Amygdala (tissue), 56 donors: ENCODE data around the gene NCK2.
A peak's percentile ranks its signal among the peaks of the same experiment; 100 is the strongest.

ENCODE experiments used
- DNase-seq, 56 donors: peaks; one replicate each; lab custom pipeline; 2025; lab: John Stamatoyannopoulos, UW

NCK2 gene

DNA sequence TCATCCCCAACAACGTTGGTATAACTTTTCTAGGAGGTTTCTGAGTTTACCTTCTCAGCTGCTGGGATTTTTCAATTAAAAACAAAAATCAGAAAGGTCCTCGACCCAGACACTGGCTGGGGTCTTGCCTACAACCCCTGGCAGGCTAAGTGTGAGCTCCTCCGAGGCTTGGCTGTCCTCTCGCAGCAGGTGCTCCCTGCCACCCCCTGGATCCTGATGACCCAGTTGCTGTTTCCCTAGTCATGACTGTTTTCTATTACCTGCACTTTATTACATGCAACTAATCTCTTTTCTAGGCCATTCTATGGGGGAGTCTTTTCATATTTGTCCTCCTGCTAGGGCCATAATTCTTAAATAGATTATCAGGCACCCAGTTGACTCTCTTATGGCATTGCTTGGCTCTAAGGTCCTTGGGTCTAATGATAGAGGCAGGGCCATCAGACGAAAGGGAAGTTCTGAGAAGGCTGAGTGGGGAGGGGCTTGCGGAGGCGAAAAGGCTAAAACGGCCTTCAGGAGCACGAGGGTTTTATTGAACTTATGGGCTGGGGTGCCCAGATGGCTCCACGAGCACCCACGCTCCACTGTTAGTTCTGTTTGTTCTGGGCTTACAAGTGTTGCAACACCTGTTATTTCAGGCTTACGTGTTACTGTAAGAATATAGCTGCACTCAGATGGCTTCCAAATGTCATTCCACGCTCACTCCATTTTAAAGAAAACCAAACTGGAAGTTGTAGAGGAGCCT, 166.0 kb downstream of the NCK2 start:
- no peak for DNase-seq

DNA sequence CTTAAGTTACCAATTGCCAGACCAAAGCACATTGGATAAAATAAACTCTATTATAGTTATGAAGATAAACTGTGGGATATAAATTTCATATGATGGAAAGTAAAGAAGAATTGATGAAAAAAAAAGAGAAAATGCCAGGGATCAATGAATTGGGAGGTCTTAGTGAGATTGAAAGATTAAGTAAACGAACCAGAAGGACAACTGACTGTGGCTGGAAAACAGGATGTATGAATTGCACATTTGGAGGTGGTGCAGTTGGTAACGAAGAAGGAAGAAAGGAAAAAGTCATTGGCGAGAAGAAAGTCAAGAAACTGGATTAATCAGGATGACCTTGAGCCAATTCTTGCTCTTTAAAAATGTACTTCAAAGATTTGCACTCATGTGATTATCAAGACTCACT, 166.7 kb downstream of the NCK2 start:
- no peak for DNase-seq

DNA sequence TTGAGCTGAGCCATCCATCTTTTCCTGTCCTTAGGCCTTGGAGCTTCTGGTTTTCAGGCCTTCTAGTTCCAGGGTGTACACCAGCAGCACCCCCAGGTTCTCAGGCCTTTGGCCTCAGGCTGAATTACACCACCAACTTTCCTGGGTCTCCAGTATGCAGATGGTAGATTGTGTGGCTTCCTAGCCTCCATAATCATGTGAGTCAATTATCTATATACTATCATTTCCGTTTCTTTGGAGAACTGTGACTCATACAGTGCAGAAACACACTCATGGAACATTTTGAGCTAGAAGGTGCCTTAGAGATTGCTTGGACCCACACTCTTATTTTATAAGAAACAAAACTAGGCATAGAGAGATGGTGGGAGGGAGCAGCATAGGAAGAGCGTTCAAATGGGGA, 167.4 kb downstream of the NCK2 start:
- no peak for DNase-seq

DNA sequence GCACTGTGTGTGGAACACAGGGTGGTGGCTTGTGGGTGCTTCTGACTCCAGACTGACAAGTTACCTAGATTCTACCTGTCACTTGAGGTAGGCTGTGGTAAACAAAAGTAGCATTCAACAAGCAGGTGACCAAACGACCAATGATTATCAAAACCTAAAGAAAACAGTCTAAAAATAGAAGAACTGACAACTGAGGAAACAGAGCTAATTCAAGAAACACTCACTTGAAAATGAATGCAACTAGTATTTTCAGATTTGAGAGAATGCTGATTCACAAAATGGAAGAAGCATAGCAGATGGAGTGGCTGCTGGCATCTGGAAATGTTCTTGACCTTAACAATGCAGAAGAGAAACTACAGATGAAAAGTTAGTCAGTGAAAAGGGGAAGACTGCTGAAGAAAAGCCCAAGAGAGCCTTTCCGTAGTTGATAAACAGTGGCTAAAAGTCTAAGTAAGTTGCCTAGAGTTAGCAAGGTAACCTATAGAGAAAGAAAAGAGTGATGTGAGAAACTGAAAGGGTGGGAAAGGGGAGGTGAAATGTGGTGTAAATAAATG, 170.4 kb downstream of the NCK2 start:
- DNase-seq = no peak

DNA sequence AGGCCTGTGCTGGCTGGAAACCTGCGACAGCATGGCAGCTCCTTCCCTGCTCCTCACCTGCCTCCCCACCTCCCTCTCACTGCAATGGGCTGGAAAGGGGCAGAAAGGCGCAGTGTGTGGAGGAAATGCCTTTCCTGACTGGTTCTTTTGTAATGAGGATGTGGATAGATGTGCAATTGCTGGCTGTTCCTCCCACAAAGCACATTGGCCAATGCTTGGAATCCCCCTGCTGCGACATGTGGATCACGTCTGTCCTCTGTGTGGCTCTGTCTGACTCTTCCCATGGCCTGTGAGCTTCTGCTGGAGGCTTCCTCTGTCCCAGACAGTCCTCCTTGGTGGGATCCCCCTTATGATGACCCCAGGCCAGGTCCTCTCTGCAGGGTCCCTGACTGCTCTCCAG, 172.5 kb downstream of the NCK2 start:
- no peak for DNase-seq

DNA sequence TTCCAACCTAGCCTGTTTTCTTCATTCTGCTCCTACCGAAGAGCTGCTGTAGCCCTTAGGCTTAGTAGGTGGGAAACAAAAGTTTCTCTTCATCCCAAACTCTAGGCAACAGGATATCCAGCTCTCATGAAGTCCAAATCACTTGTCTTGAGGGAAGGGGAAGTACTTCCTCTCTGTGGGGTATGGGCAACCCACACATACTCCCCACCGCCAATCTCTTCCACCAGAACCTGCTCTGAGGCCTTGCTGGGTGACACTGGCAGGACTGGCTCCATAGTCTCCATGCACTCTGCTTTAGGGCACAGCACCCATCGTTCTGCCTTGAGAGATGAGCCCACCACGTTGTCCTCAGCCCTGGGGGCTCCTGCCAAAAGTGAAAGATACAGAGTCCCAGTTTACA, 173.0 kb downstream of the NCK2 start:
- DNase-seq = no peak

DNA sequence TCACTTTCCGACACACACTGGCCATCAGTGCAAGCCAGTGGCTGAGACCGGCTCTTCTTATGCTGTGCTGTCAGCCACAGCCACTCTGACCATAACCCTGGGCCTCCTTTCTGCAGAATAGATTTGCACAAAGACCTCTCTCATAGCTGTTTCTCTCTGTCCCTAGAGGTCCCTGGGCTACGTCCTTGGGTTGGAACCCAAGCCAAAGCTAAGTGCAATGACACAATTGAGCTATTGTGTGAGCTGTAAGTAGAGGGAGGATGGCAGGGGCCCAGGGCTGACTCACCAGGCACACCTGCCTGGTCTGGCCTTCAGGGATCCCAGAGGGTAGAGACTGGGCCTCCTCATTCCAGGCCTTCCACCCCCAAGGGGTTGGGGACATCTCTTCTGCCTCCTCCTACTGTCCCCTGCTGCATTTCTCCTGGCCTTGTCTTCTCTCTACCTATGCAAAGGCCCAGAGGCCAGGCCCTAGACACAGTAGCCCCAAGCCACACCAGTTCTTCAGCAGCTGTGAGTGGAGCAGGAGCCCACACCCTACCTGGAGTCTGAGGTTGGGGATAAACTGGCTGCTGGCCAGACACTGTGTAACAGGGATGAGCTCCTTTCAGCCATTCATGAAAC, 174.6 kb downstream of the NCK2 start:
- peak in 18 of 56 donors; percentile 2 to 51 (median 24) for DNase-seq

DNA sequence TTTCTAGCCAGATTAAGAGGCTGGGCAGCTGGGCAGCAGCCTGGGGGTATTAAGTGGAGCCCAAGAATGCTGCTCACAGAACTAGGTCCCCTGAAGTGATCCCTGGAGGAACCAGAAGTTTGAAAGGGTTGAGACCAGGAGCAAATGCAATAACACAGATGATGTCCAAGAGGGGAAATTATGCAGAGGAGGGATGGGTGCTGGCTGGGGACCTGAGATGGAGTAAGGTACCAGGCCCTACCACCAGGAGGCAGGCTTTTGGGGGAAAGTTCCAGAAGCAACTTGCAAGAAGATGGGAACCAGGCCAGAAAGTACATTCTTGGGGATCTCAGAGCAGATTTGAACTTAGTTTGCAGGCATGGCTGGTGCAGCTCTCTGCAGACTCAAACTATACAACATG, 175.1 kb downstream of the NCK2 start:
- DNase-seq = no peak

DNA sequence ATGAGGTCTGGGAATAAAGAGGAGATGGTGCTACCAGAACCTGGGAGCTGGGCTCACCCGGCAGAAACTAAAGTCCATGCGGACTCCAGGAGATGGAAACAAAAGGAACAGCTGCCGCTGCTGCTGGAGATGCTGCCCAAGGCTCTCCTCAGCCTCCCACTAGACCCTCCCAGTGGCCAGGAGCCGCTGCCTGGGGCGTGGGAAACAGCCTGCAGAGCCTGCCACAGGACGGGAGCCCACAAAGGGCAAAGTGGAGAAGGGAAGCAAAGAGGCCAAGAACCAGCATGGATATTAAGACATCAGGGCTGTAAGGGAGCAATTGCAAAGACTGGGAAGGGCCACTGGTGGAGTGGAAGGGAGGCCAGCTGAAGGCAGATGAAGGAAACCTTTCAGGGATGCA, 179.6 kb downstream of the NCK2 start:
- DNase-seq = no peak

DNA sequence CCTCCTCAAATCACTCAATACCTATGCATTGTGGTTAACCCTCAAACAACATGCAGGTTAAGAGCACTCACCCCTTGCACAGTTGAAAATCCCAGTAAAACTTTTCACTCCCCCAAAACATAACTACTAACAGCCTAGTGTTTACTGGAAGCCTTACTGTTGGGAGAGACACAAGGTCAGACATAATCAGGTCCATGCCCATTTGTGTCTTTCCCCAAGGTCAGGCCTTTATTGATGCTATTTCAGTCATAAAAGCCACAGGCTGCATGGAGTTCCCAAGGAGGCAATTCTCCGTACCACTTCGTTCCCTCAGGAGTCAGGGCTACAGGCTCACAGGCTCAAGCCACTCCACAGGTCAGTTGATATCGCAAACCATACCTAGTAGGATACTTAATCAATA, 180.2 kb downstream of the NCK2 start:
- no peak for DNase-seq

DNA sequence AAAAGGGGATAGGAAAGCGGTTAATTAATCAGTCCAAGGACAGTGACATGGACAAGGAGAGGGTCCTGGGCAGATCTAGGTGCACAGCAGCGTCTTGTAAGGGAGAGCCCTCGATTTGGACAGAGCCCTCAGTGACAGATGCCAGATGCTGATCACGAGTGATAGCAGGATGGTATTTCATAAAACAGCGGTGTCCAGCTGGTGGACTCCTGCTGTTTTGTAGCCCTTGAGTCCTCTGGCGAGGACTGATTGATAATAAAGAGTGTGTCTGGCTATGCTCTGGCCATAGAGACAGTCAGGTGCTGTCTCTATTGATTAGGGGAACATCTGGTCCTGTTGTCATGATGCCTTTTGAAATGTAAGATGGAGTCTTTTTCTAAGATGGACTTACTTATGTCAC, 180.7 kb downstream of the NCK2 start:
- DNase-seq = no peak

DNA sequence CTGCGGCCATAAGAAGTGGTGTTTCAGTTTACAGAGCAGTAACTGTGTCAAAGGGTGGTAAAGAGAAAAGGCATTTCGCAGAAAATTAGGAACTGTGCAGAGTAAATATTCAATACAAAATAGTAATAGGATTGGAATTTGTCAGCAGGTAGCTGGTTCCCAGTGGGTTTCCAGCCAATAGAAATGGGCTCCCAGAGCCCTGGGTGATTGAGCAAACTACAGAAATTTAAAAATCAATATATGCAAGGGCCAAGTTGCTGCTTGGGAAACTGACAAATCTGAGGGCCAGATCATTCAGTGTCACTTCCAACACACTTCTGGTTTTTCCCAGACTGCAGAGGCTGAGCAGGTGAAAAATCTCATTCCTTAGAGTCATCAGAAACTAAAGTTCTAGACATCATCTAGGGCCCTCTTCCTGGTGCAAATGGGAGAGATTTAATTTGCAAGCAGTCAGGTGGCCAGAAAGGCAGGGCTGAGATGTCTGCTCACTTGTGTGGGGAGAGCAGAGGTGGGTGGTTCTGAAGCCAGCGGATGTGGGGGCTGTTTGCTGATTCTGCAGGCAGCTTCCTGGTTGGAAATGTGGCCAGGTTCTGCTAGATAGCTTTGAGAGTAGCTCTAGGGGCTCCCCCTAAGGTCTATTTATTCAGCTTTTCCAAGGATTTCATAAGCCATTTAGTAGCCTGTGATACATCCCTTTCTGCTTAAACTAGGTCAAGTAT, 182.4 kb downstream of the NCK2 start:
- no peak for DNase-seq

DNA sequence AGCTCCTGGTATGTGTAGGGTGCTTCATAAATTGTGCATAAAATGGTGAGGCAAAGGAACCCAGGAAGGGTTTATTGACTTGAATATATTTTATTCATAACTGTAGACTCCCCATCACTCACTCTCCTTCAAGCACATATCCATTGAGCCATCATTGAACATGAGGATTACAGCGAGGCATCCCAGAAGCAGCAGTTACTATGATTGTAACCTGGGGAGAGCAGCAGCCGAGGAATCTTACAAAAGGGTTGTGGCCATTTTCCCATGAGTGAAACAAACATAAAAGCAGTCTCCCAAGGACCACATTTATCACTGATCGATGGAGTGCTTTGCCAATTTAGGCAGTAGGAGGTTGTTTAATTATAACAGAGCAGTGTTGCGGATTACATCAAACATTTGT, 183.4 kb downstream of the NCK2 start:
- DNase-seq = no peak

DNA sequence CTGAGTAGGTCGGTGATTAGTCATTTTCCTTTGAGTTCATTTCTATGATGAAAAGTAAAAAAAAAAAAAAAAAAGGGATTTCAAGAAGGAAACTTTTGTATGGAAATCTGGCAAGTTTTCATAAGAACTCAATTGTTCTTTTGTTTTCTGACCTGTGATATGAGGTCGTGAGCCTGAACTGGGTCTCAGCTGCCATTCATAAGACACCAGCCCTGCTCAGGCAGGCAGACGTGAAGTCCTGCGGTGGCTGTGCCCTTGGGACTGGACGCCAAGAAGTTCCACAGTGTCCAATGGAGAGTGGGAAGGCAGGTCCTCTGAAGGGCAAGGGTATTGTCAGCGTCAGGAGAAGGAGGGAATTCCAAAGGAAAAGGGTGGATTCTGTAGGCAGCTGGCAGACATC, 183.9 kb downstream of the NCK2 start:
- DNase-seq = no peak

DNA sequence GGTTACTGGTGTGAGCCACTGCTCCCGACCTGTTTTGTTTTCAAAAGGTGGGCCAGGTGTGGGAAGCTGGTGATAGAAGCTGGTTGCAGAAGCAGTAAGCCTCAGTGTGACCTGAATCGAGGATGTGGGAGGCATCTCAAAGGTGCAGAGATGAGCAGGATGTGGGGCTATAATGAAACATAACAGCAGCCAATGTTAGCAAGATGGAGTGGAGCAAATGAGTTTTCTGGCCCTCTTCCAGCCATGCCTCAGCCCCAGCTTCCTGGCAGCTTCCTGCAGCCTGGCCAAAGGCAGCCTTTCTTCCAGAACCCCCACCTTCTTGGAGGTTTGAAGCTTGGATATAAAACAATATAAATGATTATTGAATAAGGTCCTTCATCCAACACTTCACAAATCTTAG, 184.8 kb downstream of the NCK2 start:
- no peak for DNase-seq

DNA sequence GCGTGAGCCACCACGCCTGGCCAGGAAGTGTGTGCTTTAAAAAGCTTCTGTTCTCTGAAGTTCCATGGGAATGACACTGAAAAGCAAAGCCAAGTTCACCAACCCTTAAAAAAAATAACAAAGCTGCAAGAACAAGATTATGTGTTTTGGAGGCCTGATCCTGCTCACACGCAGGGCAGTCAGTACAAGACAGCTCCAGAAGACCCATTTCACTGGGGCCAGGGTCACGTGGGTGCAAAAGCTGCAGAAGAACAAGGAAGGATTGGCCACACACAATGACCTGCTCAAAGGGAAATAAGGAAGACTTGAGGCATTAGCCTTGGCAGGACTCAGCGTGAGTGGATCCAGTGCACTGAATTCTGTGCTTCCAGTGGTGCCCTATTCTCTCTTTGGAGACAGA, 187.9 kb downstream of the NCK2 start:
- DNase-seq = no peak

DNA sequence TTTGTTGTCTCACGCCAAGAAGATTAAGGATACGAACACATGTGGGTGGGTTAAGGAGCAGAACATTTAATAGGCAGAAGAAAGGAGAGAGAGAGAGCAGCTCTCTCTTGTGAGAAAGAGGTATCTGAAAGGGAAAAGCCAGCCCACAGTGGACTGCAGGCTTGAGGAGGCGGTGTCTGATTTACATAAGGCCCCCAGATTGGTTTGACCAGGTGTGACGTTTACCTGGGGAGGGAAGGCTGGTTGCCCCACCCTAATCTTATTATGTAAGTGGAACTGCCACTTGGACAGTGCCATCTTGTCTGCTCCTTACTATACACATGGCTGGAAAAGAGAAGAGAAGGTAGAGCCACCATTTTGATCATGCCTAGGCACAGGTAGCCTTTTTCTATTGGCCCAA, 189.2 kb downstream of the NCK2 start:
- DNase-seq = no peak

DNA sequence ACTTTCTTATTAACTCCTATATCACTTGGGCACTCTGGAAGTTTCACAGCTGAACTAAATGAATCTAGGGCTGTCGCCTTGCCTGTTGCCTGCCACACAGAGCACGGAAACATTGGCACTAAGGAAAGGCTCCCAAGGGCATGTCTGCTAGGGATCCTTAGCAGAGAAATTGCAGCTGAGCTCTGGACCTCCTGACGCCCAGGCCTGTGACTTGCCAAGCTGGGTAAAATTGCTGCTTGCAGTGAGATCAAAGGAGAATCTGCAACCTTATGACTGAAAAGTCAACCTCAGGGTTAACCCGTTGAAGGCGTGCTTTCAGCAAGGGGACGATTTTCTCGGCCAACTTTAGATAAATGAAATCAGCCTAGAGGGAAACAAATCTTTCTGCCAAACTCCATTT, 189.8 kb downstream of the NCK2 start:
- DNase-seq = no peak

DNA sequence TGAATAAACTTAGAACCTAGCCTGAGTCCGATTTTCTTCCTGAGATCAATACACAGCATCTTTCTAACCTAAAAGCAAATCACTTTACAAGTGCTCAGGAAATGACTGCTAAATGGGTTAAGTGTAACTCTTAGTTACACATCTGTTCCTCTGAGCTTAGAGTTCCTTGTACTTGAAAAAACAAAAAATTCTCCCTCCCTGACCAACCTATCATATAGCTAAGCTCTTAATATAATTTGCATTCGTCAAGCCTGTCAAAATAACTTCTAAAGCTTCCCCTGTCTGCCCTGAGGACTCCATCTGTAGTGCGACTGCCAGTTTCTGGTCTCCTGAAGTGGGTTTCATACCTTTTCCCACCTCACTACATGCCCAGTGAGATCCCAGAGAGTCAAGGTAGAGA, 190.4 kb downstream of the NCK2 start:
- no peak for DNase-seq

DNA sequence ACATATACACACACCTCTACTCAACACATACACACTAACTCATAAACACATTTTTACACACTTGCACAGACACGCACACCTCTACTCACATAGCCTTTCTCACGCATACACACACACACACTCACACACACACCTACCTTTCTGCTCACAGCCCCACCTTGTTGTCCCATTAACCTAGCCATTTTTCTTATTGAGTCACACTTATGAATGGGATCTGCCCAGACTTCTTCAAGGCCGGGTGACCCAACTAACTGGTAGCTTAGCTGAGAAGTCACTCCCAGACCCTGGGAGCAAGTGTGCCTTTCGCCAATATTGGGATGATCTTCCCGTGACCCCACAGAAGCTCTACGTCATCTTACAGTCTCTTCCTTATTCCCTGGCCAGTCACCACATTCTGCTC, 192.2 kb downstream of the NCK2 start:
- no peak for DNase-seq

DNA sequence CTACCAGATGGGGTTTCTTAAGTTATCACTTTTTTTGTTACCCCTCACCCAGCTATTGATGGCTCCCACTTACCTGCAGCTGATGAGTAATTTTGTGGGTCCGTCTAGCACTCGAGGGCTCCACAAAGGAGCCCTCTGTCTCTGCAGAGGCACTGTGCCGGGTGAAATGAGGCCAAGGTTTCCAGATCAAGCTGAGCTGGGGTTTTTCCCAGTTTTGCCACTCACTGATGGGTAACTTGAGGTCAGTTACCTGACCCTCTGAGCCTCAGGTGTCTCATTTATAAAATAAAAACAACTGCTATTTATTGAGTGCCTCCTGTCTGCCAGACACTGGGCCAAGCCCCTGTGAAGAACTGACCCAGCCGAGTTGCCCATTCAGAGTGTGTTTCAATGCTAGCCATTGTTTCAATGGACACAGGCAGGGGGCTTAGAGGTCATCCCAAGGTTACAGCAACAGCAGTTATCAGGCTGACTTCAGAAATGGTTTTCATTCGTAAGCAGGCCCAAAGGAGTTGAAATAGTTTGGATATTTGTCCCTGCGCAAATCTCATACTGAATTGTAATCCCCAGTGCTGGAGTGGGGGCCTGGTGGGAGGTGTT, 192.9 kb downstream of the NCK2 start:
- DNase-seq = no peak
